Measurements from ENCODE around the gene CTBP1. TPM values are rescaled to one million over a fixed set of nuclear protein-coding genes. Genes with fewer than 3 reads are reported as not detected.

Gene CTBP1
- polyA plus RNA-seq, 1 donor from 2014 or later = 325 TPM

GRCh38 chr4:1177274-1178141, 71.4 kb downstream of the CTBP1 start:
- Histone ChIP-seq H3K27ac (ENCODE audit: low read length) (no peak overlapping the region), H3K79me2 (replicated peaks; ENCODE audit: insufficient read depth, low read length) (no peaks in the 10 kb centered on the region), H2AFZ (ENCODE audit: low read depth, low read length) (no peak overlapping the region), H3K27me3 (ENCODE audit: insufficient read depth, low read depth, low read length) (peaks cover 19% of the 10 kb centered on the region), H4K20me1 (ENCODE audit: insufficient read depth) (no peaks in the 10 kb centered on the region), H3K9me2 (ENCODE audit: insufficient read depth, low read length) (no peaks in the 10 kb centered on the region), H3K4me3 (ENCODE audit: low read length) (no peak overlapping the region), H3K36me3 (ENCODE audit: insufficient read depth, low read length) (no peaks in the 10 kb centered on the region), H3F3A (ENCODE audit: insufficient read depth, low read length, poor library complexity, severe bottlenecking) (no peaks in the 10 kb centered on the region), H3K4me2 (ENCODE audit: low read length) (no peak overlapping the region), H3K9ac (ENCODE audit: low read length) (no peak overlapping the region), H3K9me3 (ENCODE audit: low read length) (peaks cover 10% of the 10 kb centered on the region)
- TF ChIP-seq SMC3 (conservative IDR thresholded peaks at IDR 0.05; ENCODE audit: poor library complexity) = no peak
- TF ChIP-seq TAF1 (IDR thresholded peaks at IDR 0.05; ENCODE audit: low read depth) = no peak
- no peak for TF ChIP-seq MXI1 (conservative IDR thresholded peaks at IDR 0.05; ENCODE audit: poor library complexity, severe bottlenecking)
- TF ChIP-seq REST (IDR thresholded peaks at IDR 0.05; ENCODE audit: borderline replicate concordance) = no peak
- TF ChIP-seq RAD21 (conservative IDR thresholded peaks at IDR 0.05) = no peak
- TF ChIP-seq EZH2 (IDR thresholded peaks at IDR 0.05; ENCODE audit: borderline replicate concordance, insufficient read depth, low read length, poor library complexity, severe bottlenecking) = no peak

- no peak for TF ChIP-seq EZH2 (IDR thresholded peaks at IDR 0.05; ENCODE audit: borderline replicate concordance, insufficient read depth, low read length, poor library complexity, severe bottlenecking)
- no peak for TF ChIP-seq TAF1 (IDR thresholded peaks at IDR 0.05; ENCODE audit: low read depth)
- TF ChIP-seq CTCF (IDR thresholded peaks at IDR 0.05; ENCODE audit: poor library complexity, severe bottlenecking) = no peak
- no peak for TF ChIP-seq RAD21 (conservative IDR thresholded peaks at IDR 0.05)
- no peak for TF ChIP-seq MXI1 (conservative IDR thresholded peaks at IDR 0.05; ENCODE audit: poor library complexity, severe bottlenecking)
- no peak overlapping the region for H3K9ac ChIP-seq (ENCODE audit: low read length)
Measured at GRCh38 chr4:1176398-1177273, 72.3 kb downstream of the CTBP1 start.

More at GRCh38 chr4:1176398-1177273, 72.3 kb downstream of the CTBP1 start:
- Histone ChIP-seq H3K9me3 (ENCODE audit: low read length) (peaks cover 10% of the 10 kb centered on the region), H3K9me2 (ENCODE audit: insufficient read depth, low read length) (no peaks in the 10 kb centered on the region), H3K79me2 (replicated peaks; ENCODE audit: insufficient read depth, low read length) (no peaks in the 10 kb centered on the region), H3K4me2 (ENCODE audit: low read length) (no peak overlapping the region), H3K27ac (ENCODE audit: low read length) (no peak overlapping the region), H3F3A (ENCODE audit: insufficient read depth, low read length, poor library complexity, severe bottlenecking) (no peaks in the 10 kb centered on the region), H4K20me1 (ENCODE audit: insufficient read depth) (no peaks in the 10 kb centered on the region), H3K4me3 (ENCODE audit: low read length) (no peak overlapping the region), H2AFZ (ENCODE audit: low read depth, low read length) (no peak overlapping the region), H3K36me3 (ENCODE audit: insufficient read depth, low read length) (no peaks in the 10 kb centered on the region), H3K27me3 (ENCODE audit: insufficient read depth, low read depth, low read length) (peaks cover 28% of the 10 kb centered on the region)
